ENCODE measurements around the gene GSE1. TPM values are rescaled to one million over a fixed set of nuclear protein-coding genes. Genes with fewer than 3 reads are reported as not detected.

GSE1 gene
- total and polyA plus RNA-seq, 9 of the 15 experiments (the other 6 are each of a cell fraction or from before 2014, with no cell fraction given), result 12.2 to 244 (median 57.9) TPM

DNA sequence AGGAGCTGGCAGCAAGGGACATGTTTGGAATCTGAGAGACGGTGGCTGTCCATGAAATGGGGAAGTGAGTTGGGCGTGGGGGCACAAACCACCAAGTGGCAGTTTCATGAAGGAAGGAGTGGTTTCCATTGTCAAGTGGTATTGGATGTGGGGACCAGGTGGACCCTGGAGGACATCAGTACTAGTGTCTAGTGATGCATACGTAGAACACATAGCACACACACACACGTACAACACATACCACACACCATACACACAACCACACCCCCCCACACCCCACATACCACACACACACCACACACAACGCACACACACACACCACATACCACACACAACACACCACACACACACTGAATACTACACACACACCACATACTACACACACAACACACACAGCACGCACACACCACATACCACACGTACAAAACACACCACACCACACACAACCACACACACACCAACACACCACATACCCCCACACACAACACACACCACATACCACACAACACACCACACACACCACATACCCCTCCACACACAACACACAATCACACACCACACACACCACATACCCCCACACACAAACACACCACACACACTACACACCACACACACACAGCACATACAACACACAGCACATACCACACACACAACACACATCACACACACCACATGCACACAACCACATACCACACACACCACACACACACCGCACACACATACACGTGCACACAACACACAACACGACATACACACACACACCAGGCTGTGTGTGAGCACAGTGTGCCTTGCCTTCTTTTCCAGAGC, 41.1 kb upstream of the GSE1 start (continued):
- TF ChIP-seq PBX2 (CRISPR knock-in tag; IDR thresholded peaks at IDR 0.05; ENCODE audit: low read depth) (no peak), PBX2 (tag; conservative IDR thresholded peaks at IDR 0.05; ENCODE audit: low read depth) (no peak), SPI1 (IDR thresholded peaks at IDR 0.05; ENCODE audit: borderline replicate concordance, low read depth, low read length) (peak; percentile 99), ARID3A (IDR thresholded peaks at IDR 0.05; ENCODE audit: borderline replicate concordance, low read depth, low read length) (no peak), ZNF232 (CRISPR knock-in tag; IDR thresholded peaks at IDR 0.05) (no peak), ZFP36 (IDR thresholded peaks at IDR 0.05; ENCODE audit: low read depth, low read length, partially characterized antibody) (no peak), ZNF436 (CRISPR knock-in tag; IDR thresholded peaks at IDR 0.05) (no peak), ZNF212 (CRISPR knock-in tag; IDR thresholded peaks at IDR 0.05) (no peak), RB1 (IDR thresholded peaks at IDR 0.05; ENCODE audit: low read depth) (no peak), TFAM (CRISPR knock-in tag; conservative IDR thresholded peaks at IDR 0.05) (no peak), HLTF (IDR thresholded peaks at IDR 0.05) (peak; percentile 95; the same call in 1 of the 2 replicates), SOX6 (IDR thresholded peaks at IDR 0.05) (no peak), CBX2 (IDR thresholded peaks at IDR 0.05; ENCODE audit: insufficient read depth, low read length, poor library complexity, severe bottlenecking) (no peak), ZNF311 (CRISPR knock-in tag; IDR thresholded peaks at IDR 0.05) (peak; percentile 31; the same call in 1 of the 2 replicates), PYGO2 (tag; IDR thresholded peaks at IDR 0.05) (no peak; the same call in 1 of the 2 replicates), ZNF384 (IDR thresholded peaks at IDR 0.05; ENCODE audit: low read depth, low read length) (no peak), ZNF707 (CRISPR knock-in tag; conservative IDR thresholded peaks at IDR 0.05) (no peak), ELF2 (CRISPR knock-in tag; IDR thresholded peaks at IDR 0.05) (no peak), ZBTB26 (CRISPR knock-in tag; IDR thresholded peaks at IDR 0.05) (peak; percentile 98), CREB1 (IDR thresholded peaks at IDR 0.05) (peak; percentile 8; the same call in 1 of the 2 replicates), CREB1 (CRISPR knock-in tag; IDR thresholded peaks at IDR 0.05) (0 out of 2 replicates have a peak, but pooled peaks have one; percentile 46)
- TF ChIP-seq, protein P1, sequence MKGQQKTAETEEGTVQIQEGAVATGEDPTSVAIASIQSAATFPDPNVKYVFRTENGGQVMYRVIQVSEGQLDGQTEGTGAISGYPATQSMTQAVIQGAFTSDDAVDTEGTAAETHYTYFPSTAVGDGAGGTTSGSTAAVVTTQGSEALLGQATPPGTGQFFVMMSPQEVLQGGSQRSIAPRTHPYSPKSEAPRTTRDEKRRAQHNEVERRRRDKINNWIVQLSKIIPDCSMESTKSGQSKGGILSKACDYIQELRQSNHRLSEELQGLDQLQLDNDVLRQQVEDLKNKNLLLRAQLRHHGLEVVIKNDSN (CRISPR knock-in tag; IDR thresholded peaks at IDR 0.05), result peak; percentile 22; the same call in 1 of the 2 replicates
- TF ChIP-seq, protein P2, sequence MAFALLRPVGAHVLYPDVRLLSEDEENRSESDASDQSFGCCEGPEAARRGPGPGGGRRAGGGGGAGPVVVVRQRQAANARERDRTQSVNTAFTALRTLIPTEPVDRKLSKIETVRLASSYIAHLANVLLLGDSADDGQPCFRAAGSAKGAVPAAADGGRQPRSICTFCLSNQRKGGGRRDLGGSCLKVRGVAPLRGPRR (CRISPR knock-in tag; IDR thresholded peaks at IDR 0.05), result no peak
